Prostate gland (tissue), 2 donors: ENCODE measurements around the gene TSPAN6. TPM values are rescaled to one million over a fixed set of nuclear protein-coding genes. Genes with fewer than 3 reads are reported as not detected.

Source experiments
- DNase-seq: peaks from one replicate; pipeline ENCODE4 v3.0.0-alpha.2; 2019; ENCODE audit warnings: low spot score
- H3K27ac ChIP-seq, 2 donors: fragments of 200-600 bp; sonication (generic); 2 replicates each; pipeline ENCODE4 v1.5.1; 2017 to 2019
- H3K27me3 ChIP-seq: fragments of 200-600 bp; sonication (generic); replicated peaks from 2 replicates; pipeline ENCODE4 v1.5.1; 2019; ENCODE audit not compliant: insufficient read depth
- H3K36me3 ChIP-seq, 2 donors: fragments of 200-600 bp; sonication (generic); 1 replicate in 1 of 2; 2 replicates in 1 of 2; pipeline versions ENCODE4 v1.5.1 to v1.8.1; 2017 to 2019
- H3K4me1 ChIP-seq: fragments of 200-600 bp; sonication (generic); replicated peaks from 2 replicates; pipeline ENCODE4 v1.5.1; 2019
- H3K4me3 ChIP-seq, 2 donors: fragments of 200-600 bp; sonication (generic); 2 replicates each; pipeline ENCODE4 v1.5.1; 2017 to 2019
- H3K9me3 ChIP-seq: fragments of 200-600 bp; sonication (generic); 2 replicates; pipeline ENCODE4 v1.5.1; 2017
- POLR2A ChIP-seq: fragments of 450-650 bp; IDR thresholded peaks from one replicate; pipeline ENCODE4 v1.6.1; 2016; ENCODE audit warnings: antibody characterized with exemption, mild to moderate bottlenecking
- POLR2AphosphoS5 ChIP-seq: sonication (generic); formaldehyde crosslinking; IDR thresholded peaks from one replicate; pipeline ENCODE4 v1.6.1; 2017; ENCODE audit warnings: antibody characterized with exemption
- WGBS: methylation state at CpG from one replicate; pipeline ENCODE4 v1.1.5; 2018; 5-methylcytosine and 5-hydroxymethylcytosine counted together
- intact Hi-C: fragments of 100-400 bp; cut with DNase I; formaldehyde crosslinking; loops from one replicate; pipeline ENCODE4 v1.14.2; 2022
- total RNA-seq, 2 donors: library from RNA; depleted of rRNA; stranded (reverse); fragments of >200 nt; gene quantifications; one replicate each; pipeline ENCODE4 v1.1.0, GENCODE V29; 2016
- TF ChIP-seq, protein P1 (sequence below), 4 experiments: fragments of 200-600 bp in 2 of 4; fragments of 450-650 bp in 2 of 4; sonication (generic) in 2 of 4; IDR thresholded peaks; 1 replicate in 3 of 4; 2 replicates in 1 of 4; pipeline ENCODE4 v1.5.1; 2016 to 2019; ENCODE audit warnings: antibody characterized with exemption in 4 of 4, mild to moderate bottlenecking in 2 of 4, moderate library complexity in 2 of 4

The TSPAN6 gene
- total RNA-seq, 2 donors from 2014 or later = 26.1 to 34.9 TPM

DNA sequence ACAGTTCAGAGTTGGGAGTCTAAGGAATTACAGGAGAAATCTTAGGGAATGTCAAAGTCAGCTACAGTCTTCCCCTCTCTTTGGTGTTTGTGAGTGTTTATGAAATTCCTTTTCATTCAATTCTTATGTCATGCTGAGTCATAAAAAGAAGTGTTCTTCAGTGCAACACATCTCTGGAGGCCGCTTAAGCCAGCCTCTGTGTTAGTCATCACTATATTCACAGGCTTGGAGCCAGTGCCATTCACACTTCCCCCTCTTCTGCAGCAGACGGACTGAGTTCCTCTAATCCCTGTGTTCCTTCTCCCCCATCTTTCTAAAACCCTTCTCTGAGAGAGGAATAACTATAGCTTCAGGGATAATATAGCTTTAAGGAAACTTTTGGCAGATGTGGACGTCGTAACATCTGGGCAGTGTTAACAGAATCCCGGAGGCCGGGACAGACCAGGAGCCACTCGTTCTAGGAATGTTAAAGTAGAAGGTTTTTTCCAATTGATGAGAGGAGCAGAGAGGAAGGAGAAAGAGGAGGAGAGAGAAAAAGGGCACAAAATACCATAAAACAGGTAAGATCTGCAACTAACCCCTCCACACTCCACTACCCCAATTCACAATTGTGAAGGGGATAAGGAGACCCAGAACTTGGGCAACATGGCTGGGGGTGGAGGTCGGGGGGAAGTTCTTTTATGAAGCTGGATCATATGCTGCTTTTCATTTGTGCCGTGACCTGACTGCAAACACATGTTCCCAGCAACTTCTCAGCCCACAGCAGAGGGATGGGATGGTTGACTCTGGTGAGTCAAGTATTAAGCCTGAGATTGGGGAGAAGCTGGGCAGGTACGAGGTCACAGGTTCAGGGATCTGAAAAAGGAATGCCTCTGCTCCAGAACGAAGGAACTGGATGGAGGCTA lies 7.6 kb upstream of the TSPAN6 start, which contains the start of gene SRPX2:
SRPX2 (plus strand) TSS at position 244 of the 905 bp plus-strand sequence. CDS start 2,124 bp downstream, outside the sequence.
- no peaks in the 10 kb centered on the region for H3K9me3 ChIP-seq
- H3K27me3 ChIP-seq = no peaks in the 10 kb centered on the region
- intact Hi-C loops = no loop called here
- no peak within 1 kb of the TSS for H3K4me3 ChIP-seq
- no peaks in the 10 kb centered on the region for H3K4me1 ChIP-seq
- no peak for DNase-seq
- no peak for TF ChIP-seq POLR2AphosphoS5
- TF ChIP-seq POLR2A = peak; percentile 18
- WGBS = 42% methylated on average over 11 of the region's 11 CpGs
- H3K36me3 ChIP-seq = no peaks in the 10 kb centered on the region
- H3K27ac ChIP-seq = no peak within 1 kb of the TSS

DNA sequence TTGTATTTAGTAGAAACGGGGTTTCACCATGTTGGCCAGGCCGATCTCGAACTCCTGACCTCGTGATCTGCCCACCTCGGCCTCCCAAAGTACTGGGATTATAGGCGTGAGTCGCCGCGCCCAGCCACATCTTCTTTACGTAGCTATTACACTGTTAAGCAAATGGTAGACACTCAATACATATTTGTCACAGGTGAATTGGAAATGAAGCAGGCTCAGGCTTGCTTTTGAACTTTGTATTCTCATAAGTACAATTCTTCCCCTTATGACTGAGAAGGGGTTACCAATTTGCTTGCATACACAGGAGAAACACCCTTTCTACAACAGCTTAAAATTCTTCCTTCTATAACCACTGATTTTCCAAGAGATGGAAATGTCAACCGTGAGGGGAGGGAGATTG lies 6.6 kb upstream of the TSPAN6 start:
- no peak overlapping the region for H3K4me3 ChIP-seq
- intact Hi-C loops = no loop called here
- DNase-seq = no peak
- no peaks in the 10 kb centered on the region for H3K27me3 ChIP-seq
- WGBS = 77% methylated on average over 11 of the region's 11 CpGs
- no peaks in the 10 kb centered on the region for H3K36me3 ChIP-seq
- no peaks in the 10 kb centered on the region for H3K4me1 ChIP-seq
- H3K27ac ChIP-seq = no peak overlapping the region
- H3K9me3 ChIP-seq = no peaks in the 10 kb centered on the region
- TF ChIP-seq POLR2A (no peak), POLR2AphosphoS5 (no peak)
- TF ChIP-seq, protein P1, sequence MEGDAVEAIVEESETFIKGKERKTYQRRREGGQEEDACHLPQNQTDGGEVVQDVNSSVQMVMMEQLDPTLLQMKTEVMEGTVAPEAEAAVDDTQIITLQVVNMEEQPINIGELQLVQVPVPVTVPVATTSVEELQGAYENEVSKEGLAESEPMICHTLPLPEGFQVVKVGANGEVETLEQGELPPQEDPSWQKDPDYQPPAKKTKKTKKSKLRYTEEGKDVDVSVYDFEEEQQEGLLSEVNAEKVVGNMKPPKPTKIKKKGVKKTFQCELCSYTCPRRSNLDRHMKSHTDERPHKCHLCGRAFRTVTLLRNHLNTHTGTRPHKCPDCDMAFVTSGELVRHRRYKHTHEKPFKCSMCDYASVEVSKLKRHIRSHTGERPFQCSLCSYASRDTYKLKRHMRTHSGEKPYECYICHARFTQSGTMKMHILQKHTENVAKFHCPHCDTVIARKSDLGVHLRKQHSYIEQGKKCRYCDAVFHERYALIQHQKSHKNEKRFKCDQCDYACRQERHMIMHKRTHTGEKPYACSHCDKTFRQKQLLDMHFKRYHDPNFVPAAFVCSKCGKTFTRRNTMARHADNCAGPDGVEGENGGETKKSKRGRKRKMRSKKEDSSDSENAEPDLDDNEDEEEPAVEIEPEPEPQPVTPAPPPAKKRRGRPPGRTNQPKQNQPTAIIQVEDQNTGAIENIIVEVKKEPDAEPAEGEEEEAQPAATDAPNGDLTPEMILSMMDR (IDR thresholded peaks at IDR 0.05) = no peak

DNA sequence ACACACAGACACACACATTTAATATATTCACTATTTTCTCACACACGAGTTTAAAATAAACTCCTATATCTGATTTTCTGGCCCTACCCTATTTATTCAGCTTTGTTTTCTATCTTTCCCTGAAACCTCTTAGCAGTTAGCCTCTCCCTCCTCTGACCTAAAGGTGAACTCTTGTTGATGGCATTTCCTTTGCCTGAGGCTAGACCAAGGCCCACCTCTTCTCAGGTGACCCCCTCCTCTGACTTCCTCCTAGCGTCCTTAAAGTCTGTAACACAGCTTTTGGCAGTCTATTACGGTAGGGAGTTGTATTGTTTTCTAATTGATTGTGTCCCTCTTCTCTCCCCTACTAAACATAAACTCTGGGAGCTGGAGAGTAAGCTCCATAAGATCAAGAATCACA lies 5.7 kb upstream of the TSPAN6 start:
- H3K4me3 ChIP-seq = no peak overlapping the region
- no peaks in the 10 kb centered on the region for H3K4me1 ChIP-seq
- H3K9me3 ChIP-seq = no peaks in the 10 kb centered on the region
- H3K27ac ChIP-seq = no peak overlapping the region
- 39% methylated on average over 3 of the region's 3 CpGs for WGBS
- DNase-seq = no peak
- no peaks in the 10 kb centered on the region for H3K36me3 ChIP-seq
- H3K27me3 ChIP-seq = no peaks in the 10 kb centered on the region
- TF ChIP-seq, protein P1 (IDR thresholded peaks at IDR 0.05) = no peak
- TF ChIP-seq POLR2AphosphoS5 (no peak), POLR2A (no peak)
- intact Hi-C loops = no loop called here

DNA sequence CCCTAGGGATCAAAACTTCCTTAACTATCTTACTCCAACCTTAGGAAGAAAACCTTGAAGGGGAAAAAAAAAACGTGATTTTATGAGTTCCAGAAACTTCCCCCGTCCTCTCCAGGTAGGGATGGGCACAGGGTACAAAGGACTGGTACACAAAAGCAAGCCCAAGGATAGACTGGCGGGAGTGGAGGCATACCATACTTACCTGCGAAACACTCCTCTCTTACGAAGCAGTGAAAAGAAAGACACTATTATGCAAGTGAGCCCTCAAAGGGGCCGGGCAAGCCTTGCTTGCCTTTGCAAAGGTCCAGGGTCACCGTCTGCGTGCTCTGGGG lies 651 bp downstream of the TSPAN6 start:
- DNase-seq = no peak
- Histone ChIP-seq H3K4me3 (peak overlapping the region; percentile 41 to 44), H3K9me3 (no peaks in the 10 kb centered on the region), H3K27me3 (no peaks in the 10 kb centered on the region), H3K27ac (peak overlapping the region; percentile 51), H3K4me1 (no peaks in the 10 kb centered on the region), H3K36me3 (no peaks in the 10 kb centered on the region)
- intact Hi-C loops = loop anchor here (10.0 kb wide), 1 partner anchor 121 kb away; no protein-coding TSS in a partner anchor
- WGBS = 8% methylated on average over 6 of the region's 8 CpGs
- TF ChIP-seq POLR2A = no peak
- no peak for TF ChIP-seq POLR2AphosphoS5
- TF ChIP-seq, protein P1 (IDR thresholded peaks at IDR 0.05) = no peak

DNA sequence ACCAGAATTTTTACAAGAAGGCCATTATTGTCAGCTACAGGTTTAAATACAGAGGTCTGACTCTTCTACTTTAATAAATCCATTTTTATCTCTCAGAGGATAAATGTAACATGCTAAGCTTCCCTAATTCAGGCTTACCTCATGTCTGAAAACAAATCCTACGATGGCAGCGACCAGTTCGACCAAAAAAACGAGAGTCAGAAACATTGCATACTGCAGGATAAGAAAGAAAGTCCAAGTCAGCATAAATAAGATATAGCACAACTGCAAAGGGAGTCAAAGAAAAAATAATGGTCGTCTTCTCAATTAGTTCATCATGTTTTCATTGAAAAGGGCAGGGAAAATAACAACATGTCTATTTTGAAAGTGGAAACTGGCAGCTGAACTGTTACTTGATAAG lies 1.6 kb downstream of the TSPAN6 start:
- Histone ChIP-seq H3K4me1 (no peaks in the 10 kb centered on the region), H3K27ac (no peak overlapping the region), H3K27me3 (no peaks in the 10 kb centered on the region), H3K4me3 (no peak overlapping the region), H3K9me3 (no peaks in the 10 kb centered on the region), H3K36me3 (no peaks in the 10 kb centered on the region)
- WGBS = 51% methylated on average over 5 of the region's 5 CpGs
- intact Hi-C loops = loop anchor here (10.0 kb wide), 1 partner anchor 120 kb away; no protein-coding TSS in a partner anchor
- TF ChIP-seq POLR2A (no peak), POLR2AphosphoS5 (no peak)
- TF ChIP-seq, protein P1 (IDR thresholded peaks at IDR 0.05) = no peak
- no peak for DNase-seq
